OCI-LY7 (cell line): ENCODE results near the gene MOB3B.

Experiments
- CTCF ChIP-seq: fragments of 200-600 bp; sonication (generic); conservative IDR thresholded peaks from 2 replicates; pipeline ENCODE4 v1.5.1; 2014; ENCODE audit warnings: mild to moderate bottlenecking, antibody characterized with exemption, low read length, moderate library complexity, mixed read lengths
- EZH2phosphoT487 ChIP-seq: fragments of 200-600 bp; sonication (generic); IDR thresholded peaks from 2 replicates; pipeline ENCODE4 v1.6.1; 2018; ENCODE audit warnings: low read depth, borderline replicate concordance, mild to moderate bottlenecking, mixed run types, antibody characterized with exemption, low read length, moderate library complexity, mixed read lengths

- TF ChIP-seq CTCF (no peak), EZH2phosphoT487 (no peak)
Observed at GRCh38 chr9:27377147-27377807, 152.3 kb downstream of the MOB3B start.
